ENCODE results near the gene ZNHIT1.
"Not testable (repeated sequence)": the region's sequence is repeated elsewhere in the genome, so short reads cannot be mapped to it uniquely, and the experiment has no call there.

Gene ZNHIT1

DNA sequence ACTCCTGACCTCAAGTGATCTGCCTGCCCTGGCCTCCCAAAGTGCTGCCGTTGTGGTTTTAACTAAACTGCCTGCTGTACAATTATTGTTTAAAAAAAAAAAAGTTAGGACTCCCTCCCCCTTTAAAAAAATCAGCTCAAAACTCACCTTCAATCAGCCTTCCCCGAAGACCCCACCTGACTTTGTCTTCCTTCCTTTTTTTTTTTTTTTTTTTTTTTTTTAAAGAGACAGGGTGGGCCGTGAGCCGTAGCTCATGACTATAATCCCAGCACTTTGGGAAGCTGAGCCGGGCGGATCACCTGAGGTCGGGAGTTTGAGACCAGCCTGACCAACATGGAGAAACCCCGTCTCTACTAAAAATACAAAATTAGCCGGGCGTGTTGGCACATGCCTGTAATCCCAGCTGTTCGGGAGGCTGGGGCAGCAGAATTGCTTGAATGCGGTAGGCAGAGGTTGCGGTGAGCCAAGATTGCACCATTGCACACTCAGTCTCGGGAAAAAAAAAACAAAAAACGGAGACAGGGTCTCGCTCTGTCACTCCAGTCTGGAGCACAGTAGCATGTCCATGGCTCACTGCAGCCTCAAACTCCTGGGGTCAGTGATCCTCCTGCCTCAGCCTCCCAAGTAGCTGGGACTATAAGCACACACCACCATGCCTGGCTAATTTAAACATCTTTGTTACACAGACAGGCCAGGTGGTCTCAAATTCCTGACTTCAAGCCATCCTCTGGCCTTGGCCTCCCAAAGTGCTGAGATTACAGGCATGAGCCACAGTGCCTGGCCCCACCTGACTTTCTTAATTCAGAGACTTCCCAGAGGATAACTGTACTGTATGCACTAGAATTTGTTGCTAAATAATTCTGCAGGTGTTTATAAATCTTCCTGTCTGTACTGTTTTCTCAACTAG, 23.7 kb downstream of the ZNHIT1 start:
- no peak for DNase-seq (ENCODE audit: low read depth)

DNA sequence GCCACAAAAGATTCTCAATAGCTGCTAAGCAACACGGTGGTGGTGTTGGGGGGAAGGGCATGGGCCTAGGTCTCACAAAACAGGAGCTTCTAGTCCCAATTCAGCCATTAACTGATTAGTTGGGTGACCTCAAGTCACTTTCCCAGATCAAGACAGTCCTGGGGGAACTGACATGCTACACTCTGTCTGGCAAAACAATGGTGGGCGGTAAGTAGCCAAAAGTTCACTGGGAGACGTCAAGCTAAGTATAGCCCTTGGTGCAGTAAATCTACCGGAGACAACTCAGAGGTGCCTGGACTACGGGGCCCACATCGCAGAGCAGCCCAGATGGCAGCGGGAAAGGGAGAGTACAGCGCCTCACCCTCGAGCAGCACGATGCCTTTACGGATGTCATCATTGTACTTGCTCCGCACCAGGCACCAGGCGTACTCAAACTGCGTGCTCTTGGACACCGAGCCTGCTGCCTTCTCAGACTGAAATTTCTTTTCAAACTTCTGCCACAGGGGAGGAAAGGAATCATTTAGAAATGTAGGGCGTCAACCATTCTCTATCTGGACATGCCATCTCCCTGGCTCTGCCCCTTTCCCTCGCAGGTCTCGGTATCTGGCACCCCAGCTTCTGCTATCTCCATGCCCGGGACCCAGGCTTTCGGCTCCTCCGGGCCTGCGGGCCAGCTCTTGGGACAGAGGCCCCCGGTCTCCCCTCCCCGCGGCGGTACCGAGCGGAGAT, 25.8 kb downstream of the ZNHIT1 start:
- DNase-seq (ENCODE audit: low read depth) = no peak

DNA sequence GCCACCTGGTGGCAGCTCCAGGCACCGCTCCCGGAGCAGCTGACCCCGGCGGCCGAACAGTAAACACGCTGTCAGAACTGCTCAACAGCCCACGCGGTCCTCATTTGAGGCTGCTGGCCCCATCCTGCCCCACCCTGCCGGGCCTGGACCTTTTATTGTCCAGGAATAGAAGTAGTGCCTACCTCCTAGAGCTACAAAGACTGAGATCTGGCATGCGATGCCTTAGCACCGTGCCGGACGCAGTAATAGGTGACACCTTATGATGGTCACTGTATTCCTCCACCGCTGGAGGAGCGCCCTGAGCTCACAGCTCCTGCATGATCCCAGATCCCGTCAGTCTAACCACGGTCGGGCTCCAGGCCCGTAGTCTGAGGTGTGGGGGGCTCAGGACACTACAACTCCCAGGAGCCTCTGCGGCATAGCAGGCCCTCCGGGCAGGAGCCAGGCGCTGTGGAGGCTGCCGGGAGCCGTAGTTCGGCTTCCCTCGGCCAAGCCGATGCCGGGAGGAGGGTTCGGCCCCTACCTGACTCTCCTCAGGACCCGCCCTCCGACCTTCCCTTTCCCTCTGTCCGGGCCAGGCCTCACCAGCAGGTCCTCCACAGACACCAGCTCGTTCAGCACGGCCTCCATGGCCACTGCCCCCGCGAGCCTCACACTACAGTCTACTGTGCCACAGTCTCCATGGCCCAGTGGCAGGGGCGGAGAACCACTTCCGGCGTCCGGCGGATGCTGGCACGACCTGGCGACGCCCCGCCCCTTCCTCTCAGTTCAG, 26.6 kb downstream of the ZNHIT1 start, which contains the start of gene FIS1:
Gene FIS1, minus strand, starts transcription at position 707 of the 772 bp plus-strand sequence. Its CDS starts 77 bp downstream, at position 630.
- peak; percentile 87 for DNase-seq (ENCODE audit: low read depth)

DNA sequence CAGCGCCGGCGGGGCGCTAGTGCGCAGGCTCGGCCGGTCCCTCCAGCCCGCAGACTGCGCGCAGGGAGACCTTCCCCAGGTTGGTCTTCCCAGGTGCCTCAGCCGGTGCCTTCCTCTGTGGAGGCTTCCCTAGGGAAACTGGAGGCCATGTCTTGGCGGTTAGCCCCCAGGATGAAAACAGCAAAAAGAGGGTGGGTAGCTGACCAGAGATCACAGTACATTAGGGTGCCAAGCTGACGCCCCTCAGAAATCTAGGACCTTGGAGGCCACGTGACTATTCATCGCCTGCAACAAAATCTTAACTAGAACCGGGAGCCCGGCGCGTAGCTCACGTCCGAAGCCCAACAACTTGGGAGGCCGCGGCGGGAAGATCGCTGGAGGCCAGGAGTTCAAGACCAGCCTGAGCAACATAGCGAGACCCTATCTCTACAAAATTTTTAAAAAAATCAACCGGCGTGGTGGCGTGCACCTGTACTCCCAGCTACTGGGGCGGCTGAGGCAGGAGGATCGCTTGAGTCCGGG, 27.2 kb downstream of the ZNHIT1 start:
- no peak for DNase-seq (ENCODE audit: low read depth)

GRCh38 chr7:101248276-101248675, 30.3 kb downstream of the ZNHIT1 start:
- DNase-seq (ENCODE audit: low read depth) = no peak

DNA sequence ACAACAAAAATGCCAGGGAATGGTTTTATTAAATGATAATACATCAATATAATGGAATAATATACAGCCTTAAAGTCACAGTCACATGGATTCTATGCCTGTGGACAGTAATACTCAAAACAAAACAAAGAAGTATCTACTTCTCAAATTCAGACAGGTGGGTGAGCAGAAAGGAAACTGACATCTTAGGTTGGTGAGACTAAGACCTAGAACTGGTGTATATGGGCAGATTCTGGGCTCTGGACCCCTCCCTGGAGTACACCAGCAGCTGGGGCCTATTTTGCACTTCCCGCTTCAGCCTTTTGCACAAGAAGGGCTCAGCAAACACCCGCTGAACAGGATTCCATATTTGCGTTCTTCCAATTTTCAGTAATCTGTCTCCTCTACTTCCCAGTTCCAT, 32.4 kb downstream of the ZNHIT1 start:
- no peak for DNase-seq (ENCODE audit: low read depth)

DNA sequence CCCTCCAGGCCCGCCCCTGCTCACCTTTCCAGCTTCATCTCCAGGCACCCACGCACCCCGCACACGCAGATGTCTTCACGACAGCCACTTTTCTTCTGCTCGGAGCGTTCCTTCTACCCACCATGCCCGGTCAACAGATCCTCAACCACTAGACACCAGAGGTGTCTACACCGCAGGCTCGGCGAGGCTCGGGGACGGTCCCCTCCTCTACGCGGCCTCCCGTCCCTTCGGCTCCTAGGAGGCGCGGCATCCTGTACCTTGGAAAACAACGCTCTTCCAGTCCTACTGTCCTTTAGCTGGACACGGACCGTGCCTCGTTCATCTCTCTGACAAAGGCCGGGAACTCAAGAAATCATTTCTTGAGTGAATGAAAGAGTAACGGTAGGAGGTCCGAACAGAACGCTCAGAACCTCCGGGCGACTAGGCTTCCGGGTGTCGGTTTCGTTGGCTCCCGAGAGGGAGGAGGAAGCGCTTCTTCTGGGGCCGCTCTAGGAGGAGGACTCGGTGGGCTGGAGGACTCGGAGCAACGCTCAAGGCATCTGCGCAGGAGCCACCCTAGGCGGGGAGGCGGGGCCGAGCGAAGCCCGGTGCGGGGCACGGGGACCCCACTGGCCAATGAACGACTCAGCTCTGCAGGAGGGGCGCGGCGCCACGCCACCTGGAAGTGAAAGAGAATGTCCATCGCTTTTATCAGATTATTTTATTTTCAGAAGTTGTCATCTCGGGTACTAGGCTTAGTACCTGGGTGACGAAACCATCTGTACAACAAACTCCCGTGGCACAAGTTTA, 34.1 kb downstream of the ZNHIT1 start:
- DNase-seq (ENCODE audit: low read depth) = peak; percentile 98

DNA sequence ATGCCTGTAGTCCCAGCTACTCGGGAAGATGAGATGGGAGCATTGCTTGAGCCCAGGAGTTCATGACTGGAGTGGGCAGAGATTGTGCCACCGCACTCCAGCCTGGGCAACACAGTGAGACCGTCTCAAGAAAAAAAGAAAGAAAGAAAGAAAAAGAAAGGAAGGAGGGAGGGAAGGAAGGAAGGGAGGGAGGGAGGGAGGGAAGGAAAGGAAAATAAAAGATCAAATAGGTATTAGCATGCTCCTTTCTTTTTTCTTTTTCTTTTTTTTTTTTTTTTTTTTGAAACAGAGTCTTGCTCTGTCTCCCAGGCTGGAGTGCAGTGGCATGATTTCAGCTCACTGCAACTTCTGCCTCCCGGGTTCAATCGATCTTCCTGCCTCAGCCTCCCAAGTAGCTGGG, 35.2 kb downstream of the ZNHIT1 start:
- DNase-seq (ENCODE audit: low read depth) = not testable (repeated sequence)

GRCh38 chr7:101255796-101256195, 37.8 kb downstream of the ZNHIT1 start:
- DNase-seq (ENCODE audit: low read depth) = no peak

DNA sequence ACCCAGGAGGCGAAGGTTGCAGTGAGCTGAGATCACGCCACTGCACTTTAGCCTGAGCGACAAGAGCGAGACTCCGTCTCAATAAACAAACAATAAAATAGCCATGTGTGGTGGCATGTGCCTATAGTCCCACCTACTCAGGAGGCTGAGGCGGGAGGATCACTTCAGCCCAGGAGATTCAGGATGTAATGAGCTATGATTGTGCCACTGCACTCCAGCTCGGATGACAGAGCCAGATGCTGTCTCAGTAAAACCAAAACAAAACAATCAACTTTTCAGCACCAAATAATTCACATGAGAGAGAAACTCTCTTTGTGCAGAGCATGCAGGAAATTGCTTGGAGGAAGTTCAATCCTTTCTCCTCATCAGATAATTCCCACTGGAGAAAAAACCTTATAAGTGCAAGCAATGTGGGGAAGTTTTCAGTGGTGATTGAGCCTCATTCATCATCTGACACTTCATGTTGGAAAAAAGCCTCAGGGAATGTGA, 40.3 kb downstream of the ZNHIT1 start:
- DNase-seq (ENCODE audit: low read depth) = no peak

- not testable (repeated sequence) for DNase-seq (ENCODE audit: low read depth)
These were observed 46.2 kb downstream of the ZNHIT1 start for GRCh38 chr7:101264102-101264706.

GRCh38 chr7:101265622-101266516, 47.9 kb downstream of the ZNHIT1 start:
- DNase-seq (ENCODE audit: low read depth) = no peak

- DNase-seq (ENCODE audit: low read depth) = no peak
These were observed 51.7 kb downstream of the ZNHIT1 start for GRCh38 chr7:101269664-101270063.

DNA sequence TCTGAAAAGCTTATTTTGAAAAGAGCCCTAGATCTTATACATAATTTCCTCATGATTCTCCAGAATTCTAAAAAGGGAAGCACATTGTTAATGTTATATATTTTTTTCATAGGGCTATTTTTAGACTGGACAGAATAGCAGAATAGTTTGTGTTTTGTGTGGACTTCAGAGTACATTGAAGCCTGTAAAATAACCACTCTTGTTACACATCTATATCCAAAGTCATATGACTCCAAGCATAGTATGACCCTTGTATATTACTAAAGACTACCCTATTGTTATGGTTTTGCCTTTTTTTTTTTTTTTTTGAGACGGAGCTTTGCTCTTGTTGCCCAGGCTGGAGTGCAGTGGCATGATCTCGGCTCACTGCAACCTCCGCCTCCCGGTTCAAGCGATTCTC, 53.1 kb downstream of the ZNHIT1 start:
- no peak for DNase-seq (ENCODE audit: low read depth)

GRCh38 chr7:101273206-101273605, 55.2 kb downstream of the ZNHIT1 start:
- DNase-seq (ENCODE audit: low read depth) = no peak
